22Rv1 (cell line): Measurements from ENCODE around the gene KCNH1.

Experiments used
- ZFX ChIP-seq: fragments of 450-650 bp; IDR thresholded peaks from 2 replicates; pipeline ENCODE4 v1.6.1; 2017; ENCODE audit warnings: antibody characterized with exemption, borderline replicate concordance
- TF ChIP-seq, protein P1 (sequence below): fragments of 450-650 bp; IDR thresholded peaks from 2 replicates; pipeline ENCODE4 v1.5.1; 2017; ENCODE audit warnings: mild to moderate bottlenecking

DNA sequence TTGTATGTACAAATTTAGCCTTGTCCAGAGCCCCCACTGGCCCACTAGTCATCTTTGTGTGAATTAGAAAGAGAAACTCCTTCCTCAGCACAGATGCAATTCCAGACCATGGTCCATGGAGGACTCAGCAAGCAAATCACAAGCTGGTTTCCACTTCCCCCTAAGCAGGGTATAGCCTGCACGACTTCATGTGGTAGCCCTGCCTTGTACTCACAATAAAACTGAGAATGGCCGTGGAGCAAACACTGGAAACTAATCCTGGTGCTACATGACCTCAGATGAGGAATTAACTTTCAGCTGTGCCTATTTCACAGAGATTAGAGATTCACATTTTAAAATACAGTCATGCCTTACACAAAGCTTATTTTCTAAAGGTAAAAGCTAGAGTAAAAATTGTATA lies 32.5 kb downstream of the KCNH1 start:
- TF ChIP-seq, protein P1, sequence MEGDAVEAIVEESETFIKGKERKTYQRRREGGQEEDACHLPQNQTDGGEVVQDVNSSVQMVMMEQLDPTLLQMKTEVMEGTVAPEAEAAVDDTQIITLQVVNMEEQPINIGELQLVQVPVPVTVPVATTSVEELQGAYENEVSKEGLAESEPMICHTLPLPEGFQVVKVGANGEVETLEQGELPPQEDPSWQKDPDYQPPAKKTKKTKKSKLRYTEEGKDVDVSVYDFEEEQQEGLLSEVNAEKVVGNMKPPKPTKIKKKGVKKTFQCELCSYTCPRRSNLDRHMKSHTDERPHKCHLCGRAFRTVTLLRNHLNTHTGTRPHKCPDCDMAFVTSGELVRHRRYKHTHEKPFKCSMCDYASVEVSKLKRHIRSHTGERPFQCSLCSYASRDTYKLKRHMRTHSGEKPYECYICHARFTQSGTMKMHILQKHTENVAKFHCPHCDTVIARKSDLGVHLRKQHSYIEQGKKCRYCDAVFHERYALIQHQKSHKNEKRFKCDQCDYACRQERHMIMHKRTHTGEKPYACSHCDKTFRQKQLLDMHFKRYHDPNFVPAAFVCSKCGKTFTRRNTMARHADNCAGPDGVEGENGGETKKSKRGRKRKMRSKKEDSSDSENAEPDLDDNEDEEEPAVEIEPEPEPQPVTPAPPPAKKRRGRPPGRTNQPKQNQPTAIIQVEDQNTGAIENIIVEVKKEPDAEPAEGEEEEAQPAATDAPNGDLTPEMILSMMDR = no peak
- no peak for TF ChIP-seq ZFX
